Astrocyte (in vitro differentiated cells and primary cell): ENCODE data around the gene RRP1.

ENCODE experiments used
- EZH2 ChIP-seq: IDR thresholded peaks from 2 replicates; pipeline ENCODE4 v1.6.1; 2012; ENCODE audit warnings: mild to moderate bottlenecking, low read length, inconsistent platforms; ENCODE audit not compliant: insufficient read depth
- TF ChIP-seq, protein P1 (sequence below): IDR thresholded peaks from 2 replicates; pipeline ENCODE4 v1.5.1; 2011; ENCODE audit warnings: low read depth, mild to moderate bottlenecking, inconsistent platforms, low read length, moderate library complexity; ENCODE audit not compliant: insufficient read depth

DNA sequence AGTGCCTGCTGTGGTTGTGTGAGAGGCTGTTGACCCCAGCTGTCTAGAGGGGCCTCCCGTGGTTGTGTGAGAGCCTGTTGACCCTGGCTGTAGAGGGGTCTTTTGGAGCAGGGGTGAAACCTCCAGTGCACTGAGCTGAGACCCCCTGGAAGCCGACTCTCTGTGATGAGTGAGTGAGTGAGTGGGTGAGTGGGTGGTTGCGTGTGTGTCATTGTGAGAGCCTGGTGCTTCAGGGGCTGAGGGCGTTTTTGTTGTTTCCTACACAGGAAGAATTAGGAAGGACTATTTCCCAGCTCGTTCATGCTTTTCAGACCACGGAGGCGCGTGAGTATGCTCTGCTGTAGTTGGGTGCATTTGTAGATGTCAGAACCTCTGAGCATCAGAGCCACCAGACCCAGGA is 3.0 kb downstream of the RRP1 start:
- TF ChIP-seq EZH2 = no peak
- TF ChIP-seq, protein P1, sequence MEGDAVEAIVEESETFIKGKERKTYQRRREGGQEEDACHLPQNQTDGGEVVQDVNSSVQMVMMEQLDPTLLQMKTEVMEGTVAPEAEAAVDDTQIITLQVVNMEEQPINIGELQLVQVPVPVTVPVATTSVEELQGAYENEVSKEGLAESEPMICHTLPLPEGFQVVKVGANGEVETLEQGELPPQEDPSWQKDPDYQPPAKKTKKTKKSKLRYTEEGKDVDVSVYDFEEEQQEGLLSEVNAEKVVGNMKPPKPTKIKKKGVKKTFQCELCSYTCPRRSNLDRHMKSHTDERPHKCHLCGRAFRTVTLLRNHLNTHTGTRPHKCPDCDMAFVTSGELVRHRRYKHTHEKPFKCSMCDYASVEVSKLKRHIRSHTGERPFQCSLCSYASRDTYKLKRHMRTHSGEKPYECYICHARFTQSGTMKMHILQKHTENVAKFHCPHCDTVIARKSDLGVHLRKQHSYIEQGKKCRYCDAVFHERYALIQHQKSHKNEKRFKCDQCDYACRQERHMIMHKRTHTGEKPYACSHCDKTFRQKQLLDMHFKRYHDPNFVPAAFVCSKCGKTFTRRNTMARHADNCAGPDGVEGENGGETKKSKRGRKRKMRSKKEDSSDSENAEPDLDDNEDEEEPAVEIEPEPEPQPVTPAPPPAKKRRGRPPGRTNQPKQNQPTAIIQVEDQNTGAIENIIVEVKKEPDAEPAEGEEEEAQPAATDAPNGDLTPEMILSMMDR = no peak
